Gastroesophageal sphincter (tissue), 3 donors: Measurements from ENCODE around the gene LMAN2.

Experiments
- POLR2A ChIP-seq, 2 donors: fragments of 450-650 bp; IDR thresholded peaks; one replicate each; pipeline ENCODE4 v1.6.1; 2017; ENCODE audit warnings: antibody characterized with exemption in 2 of 2, mild to moderate bottlenecking in 2 of 2, moderate library complexity in 1 of 2
- POLR2AphosphoS5 ChIP-seq: sonication (generic); formaldehyde crosslinking; IDR thresholded peaks from one replicate; pipeline ENCODE4 v1.6.1; 2017; ENCODE audit warnings: antibody characterized with exemption
- TF ChIP-seq, protein P1 (sequence below), 4 experiments: fragments of 200-600 bp in 2 of 4; fragments of 450-650 bp in 2 of 4; sonication (generic) in 1 of 4; IDR thresholded peaks; one replicate each; pipeline ENCODE4 v1.5.1; 2017 to 2019; ENCODE audit warnings: antibody characterized with exemption in 4 of 4, mild to moderate bottlenecking in 2 of 4, moderate library complexity in 2 of 4

DNA sequence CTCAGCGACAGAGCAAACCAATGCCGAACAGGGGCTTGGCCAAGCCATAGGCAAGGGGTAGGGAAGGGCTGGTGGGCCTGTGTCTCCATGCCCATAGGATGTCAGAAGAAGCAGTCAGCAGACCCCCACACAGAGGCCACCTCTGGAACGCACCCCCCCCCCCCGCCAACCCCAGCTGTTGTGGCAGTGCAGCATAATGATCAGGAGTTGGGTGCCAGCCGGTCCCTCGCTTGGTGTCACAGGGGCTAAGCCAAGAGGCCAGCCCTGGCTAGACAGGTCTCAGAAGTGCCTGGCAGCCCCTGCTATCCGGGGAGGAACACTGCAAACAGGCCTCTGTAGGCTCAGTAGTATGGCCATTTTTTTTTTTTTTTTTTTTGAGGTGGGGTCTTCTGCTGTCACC is 36.1 kb downstream of the LMAN2 start:
- TF ChIP-seq, protein P1, sequence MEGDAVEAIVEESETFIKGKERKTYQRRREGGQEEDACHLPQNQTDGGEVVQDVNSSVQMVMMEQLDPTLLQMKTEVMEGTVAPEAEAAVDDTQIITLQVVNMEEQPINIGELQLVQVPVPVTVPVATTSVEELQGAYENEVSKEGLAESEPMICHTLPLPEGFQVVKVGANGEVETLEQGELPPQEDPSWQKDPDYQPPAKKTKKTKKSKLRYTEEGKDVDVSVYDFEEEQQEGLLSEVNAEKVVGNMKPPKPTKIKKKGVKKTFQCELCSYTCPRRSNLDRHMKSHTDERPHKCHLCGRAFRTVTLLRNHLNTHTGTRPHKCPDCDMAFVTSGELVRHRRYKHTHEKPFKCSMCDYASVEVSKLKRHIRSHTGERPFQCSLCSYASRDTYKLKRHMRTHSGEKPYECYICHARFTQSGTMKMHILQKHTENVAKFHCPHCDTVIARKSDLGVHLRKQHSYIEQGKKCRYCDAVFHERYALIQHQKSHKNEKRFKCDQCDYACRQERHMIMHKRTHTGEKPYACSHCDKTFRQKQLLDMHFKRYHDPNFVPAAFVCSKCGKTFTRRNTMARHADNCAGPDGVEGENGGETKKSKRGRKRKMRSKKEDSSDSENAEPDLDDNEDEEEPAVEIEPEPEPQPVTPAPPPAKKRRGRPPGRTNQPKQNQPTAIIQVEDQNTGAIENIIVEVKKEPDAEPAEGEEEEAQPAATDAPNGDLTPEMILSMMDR (IDR thresholded peaks at IDR 0.05): no peak
- TF ChIP-seq POLR2A (IDR thresholded peaks at IDR 0.05): no peak
- TF ChIP-seq POLR2AphosphoS5: no peak
